HFFc6 (cell line): Measurements from ENCODE around the gene GRIK4. TPM values are rescaled to one million over a fixed set of nuclear protein-coding genes. Genes with fewer than 3 reads are reported as not detected.
A peak's percentile ranks its signal among the peaks of the same experiment; 100 is the strongest.

Experiments
- DNase-seq: peaks from one replicate; pipeline ENCODE4 v3.0.0-alpha.2; 2018
- H3K27ac Mint-ChIP-seq: 2 replicates; pipeline ENCODE4 v1.8.0; 2020; ENCODE audit warnings: mild to moderate bottlenecking, mixed read lengths
- H3K27me3 Mint-ChIP-seq: 2 replicates; pipeline ENCODE4 v1.8.0; 2021; ENCODE audit warnings: mild to moderate bottlenecking, moderate library complexity, mixed read lengths; ENCODE audit not compliant: insufficient read depth
- H3K36me3 Mint-ChIP-seq: 2 replicates; pipeline ENCODE4 v1.8.0; 2021; ENCODE audit warnings: low read depth, mixed read lengths
- H3K4me1 Mint-ChIP-seq: 2 replicates; pipeline ENCODE4 v1.8.0; 2020; ENCODE audit warnings: low read depth, mixed read lengths
- H3K4me3 Mint-ChIP-seq: 2 replicates; pipeline ENCODE4 v1.8.0; 2020; ENCODE audit warnings: mild to moderate bottlenecking, moderate library complexity, mixed read lengths
- H3K9me3 Mint-ChIP-seq: 2 replicates; pipeline ENCODE4 v1.8.0; 2020; ENCODE audit warnings: mild to moderate bottlenecking, mixed read lengths
- total RNA-seq, 6 experiments: library from RNA; stranded (reverse); fragmentation: NEBNext Ultra II Directional; extraction: Animal tissue kit (Norgen Biotek cat#: 25700); gene quantifications; 2 replicates in 1 of 6; 3 replicates in 5 of 6; pipeline ENCODE4 v1.2.3, GENCODE V29; 2021
- TF ChIP-seq, protein P1 (sequence below): fragments of 200-600 bp; sonication (generic); IDR thresholded peaks from 2 replicates; pipeline ENCODE4 v1.5.0; 2021; ENCODE audit warnings: antibody characterized with exemption, mild to moderate bottlenecking

GRIK4 gene
- total RNA-seq, 6 experiments from 2014 or later = not detected

DNA sequence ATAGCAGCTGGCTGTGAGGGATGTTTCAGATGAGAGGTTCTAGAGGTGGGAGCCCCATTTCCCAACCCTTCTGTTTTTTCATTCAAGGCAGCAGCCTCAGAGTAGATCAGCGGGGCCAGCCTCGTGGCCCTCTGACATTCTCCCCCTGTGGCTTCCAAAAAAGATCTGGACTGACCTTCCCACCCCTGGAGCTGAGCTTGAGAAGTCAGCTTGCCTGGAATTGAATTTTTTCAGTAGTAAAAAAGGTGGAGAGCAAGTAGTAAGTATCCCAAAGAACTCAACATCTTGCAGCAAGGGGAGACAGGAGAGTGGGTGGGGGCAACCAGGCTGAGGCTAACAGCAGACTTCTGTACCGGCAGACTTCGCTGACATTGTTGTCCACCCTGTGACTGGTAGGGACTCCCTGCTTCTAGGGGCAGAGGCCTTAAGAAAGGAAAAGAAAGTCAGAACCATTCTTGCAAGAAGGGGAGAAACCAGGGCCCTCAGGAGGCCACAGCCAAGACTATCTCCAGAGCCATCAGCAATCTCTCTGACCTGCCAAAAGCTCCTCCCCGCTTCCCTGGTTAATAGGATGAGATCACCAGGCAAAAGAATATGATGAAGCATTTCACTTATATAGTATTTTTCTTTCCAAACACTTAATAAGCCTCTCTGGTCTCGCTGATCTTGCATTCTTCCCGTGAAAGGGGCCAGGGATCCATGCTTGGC lies 2.0 kb upstream of the GRIK4 start:
- peaks cover 5% of the 10 kb centered on the region; the same call in 1 of the 2 replicates for H3K4me1 Mint-ChIP-seq
- H3K27me3 Mint-ChIP-seq = peaks cover 30% of the 10 kb centered on the region
- no peak overlapping the region; the same call in 1 of the 2 replicates for H3K4me3 Mint-ChIP-seq
- no peaks in the 10 kb centered on the region for H3K36me3 Mint-ChIP-seq
- H3K27ac Mint-ChIP-seq = no peak overlapping the region
- TF ChIP-seq, protein P1, sequence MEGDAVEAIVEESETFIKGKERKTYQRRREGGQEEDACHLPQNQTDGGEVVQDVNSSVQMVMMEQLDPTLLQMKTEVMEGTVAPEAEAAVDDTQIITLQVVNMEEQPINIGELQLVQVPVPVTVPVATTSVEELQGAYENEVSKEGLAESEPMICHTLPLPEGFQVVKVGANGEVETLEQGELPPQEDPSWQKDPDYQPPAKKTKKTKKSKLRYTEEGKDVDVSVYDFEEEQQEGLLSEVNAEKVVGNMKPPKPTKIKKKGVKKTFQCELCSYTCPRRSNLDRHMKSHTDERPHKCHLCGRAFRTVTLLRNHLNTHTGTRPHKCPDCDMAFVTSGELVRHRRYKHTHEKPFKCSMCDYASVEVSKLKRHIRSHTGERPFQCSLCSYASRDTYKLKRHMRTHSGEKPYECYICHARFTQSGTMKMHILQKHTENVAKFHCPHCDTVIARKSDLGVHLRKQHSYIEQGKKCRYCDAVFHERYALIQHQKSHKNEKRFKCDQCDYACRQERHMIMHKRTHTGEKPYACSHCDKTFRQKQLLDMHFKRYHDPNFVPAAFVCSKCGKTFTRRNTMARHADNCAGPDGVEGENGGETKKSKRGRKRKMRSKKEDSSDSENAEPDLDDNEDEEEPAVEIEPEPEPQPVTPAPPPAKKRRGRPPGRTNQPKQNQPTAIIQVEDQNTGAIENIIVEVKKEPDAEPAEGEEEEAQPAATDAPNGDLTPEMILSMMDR = no peak
- DNase-seq = no peak
- H3K9me3 Mint-ChIP-seq = no peaks in the 10 kb centered on the region

DNA sequence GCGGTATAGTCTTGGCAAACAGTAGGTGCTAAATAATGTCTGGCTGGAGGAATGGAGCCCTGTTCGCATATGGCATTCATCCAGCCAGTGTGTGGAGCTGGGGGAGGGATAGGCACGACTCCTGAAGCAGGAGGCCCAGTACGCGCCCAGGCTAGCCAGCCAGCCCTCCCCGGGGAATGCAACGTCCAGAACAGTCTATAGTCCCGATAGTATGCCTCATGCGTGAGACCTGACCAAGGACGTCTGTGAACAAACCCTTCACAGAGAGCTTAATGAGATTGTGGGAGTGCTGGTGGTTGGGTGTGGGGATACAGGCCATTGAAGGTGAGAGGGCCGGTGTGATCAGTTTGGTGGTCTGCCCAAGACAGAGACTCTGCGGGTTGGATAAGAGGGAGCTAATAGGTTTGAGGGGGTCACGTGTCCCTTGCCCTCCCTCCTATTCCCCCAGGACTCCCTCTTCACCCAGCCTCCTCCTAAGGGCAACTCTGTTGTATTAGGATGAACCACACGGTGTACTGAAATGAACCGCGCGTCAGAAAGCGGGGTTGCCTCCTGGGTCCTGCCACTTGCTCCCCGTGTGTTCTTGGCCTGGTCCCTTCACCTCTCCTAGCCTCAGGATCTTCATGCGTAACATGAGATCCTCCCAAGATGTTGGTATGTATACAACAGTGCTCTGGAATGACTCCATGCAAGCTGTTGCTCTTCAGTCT lies 987 bp upstream of the GRIK4 start:
- TF ChIP-seq, protein P1 = no peak
- H3K27me3 Mint-ChIP-seq = peaks cover 28% of the 10 kb centered on the region
- H3K4me1 Mint-ChIP-seq = peaks cover 5% of the 10 kb centered on the region; the same call in 1 of the 2 replicates
- H3K27ac Mint-ChIP-seq = no peak overlapping the region
- no peak overlapping the region for H3K4me3 Mint-ChIP-seq
- H3K36me3 Mint-ChIP-seq = no peaks in the 10 kb centered on the region
- DNase-seq = no peak
- no peaks in the 10 kb centered on the region for H3K9me3 Mint-ChIP-seq

DNA sequence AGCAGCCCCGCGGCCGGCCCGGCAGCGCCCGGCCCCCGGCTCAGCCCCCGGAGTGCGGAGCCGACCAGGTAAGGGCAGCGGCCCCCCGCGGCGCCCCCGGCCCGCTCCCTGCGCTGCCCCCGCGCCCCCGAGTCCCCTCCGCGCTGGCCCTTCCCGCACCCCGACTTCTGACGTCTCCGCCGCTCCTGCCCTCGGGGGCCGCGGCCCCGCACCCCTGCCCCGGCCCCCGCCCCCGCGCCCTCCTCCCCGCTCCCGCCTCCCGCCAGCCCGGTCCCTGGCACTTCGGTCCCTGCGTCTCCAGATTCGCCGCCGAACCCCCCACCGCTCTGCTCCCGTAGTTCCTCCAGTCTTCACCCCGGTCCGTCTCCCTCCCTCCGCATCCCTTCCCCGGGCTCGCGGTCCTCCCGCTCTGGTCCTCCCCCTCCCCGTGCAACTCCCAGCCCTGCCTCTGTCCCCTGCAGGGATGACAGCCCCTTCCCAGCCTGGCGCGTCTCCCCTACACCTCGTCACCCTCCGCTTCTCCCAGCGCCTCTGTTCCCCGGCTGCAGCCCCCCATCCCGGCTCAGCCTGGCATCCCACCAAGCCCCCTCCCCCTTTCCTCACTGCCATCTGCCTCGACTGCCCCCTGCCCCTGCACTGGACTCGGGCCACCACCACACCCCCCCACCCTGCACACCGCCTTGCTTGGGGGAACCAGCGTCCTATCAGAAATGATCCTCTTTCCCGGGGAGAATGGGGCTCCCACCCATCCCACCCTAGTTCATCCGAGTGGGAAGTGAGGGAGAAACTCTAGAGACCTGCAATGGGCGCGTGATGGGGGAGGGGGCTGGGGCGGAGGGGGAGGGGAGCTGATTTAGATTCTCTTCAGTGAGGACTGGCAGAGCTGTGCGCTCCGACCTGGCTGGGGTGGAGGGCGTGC lies 531 bp downstream of the GRIK4 start:
- Mint-ChIP-seq H3K4me3 (no peak overlapping the region), H3K9me3 (no peaks in the 10 kb centered on the region), H3K27me3 (peaks cover 34% of the 10 kb centered on the region), H3K36me3 (no peaks in the 10 kb centered on the region), H3K27ac (no peak overlapping the region), H3K4me1 (peaks cover 5% of the 10 kb centered on the region; the same call in 1 of the 2 replicates)
- TF ChIP-seq, protein P1 = no peak
- no peak for DNase-seq

DNA sequence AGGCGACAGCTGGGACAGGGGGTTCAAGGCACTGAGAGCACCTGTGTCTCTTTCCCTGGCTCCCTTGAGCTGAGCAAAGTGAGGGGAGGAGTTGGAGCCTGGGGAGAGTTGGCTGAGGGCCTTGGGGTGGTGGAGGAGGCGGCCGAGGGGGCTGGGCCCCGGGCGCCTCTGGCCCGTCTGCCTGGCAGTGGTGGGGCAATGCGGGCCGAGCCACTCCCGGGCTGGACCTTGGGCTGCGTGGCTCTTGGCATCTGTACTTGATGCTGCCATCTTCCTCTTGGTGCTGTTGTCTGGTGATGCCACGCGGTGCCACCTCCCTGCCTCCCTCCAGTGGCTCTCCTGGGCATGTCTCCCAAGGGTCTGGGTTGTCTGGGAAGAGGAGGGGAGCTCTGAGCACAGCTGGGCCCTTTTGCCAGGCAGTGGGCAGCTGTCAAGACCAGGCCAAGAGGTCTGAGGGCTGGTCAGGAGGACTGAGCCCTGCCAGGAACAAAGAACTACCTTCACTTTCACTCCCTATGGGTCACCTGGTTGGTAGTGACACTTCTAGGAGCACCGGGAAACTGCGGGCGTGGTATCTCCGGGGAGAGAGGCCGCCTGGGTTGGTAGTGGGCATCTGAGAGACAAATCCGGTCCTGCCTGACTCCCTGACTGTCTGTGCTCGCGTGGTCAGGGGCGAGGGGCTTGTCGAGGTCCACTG lies 1.3 kb downstream of the GRIK4 start:
- no peak overlapping the region for H3K27ac Mint-ChIP-seq
- peaks cover 29% of the 10 kb centered on the region for H3K27me3 Mint-ChIP-seq
- H3K4me1 Mint-ChIP-seq = peaks cover 13% of the 10 kb centered on the region
- H3K4me3 Mint-ChIP-seq = peak overlapping the region; percentile 41; the same call in 1 of the 2 replicates
- DNase-seq = no peak
- TF ChIP-seq, protein P1 = peak; percentile 27
- H3K9me3 Mint-ChIP-seq = no peaks in the 10 kb centered on the region
- H3K36me3 Mint-ChIP-seq = no peaks in the 10 kb centered on the region
